OCI-LY7 (cell line): Measurements from ENCODE around the gene GADL1. TPM values are rescaled to one million over a fixed set of nuclear protein-coding genes. Genes with fewer than 3 reads are reported as not detected.

Source experiments
- BruUV-seq: library from RNA; stranded (reverse); fragments of 400-500 nt; replicated peaks from 2 replicates; lab custom pipeline; 2021; lab: Mats Ljungman, UMichigan
- CTCF ChIA-PET: fragments of 300-600 bp; sonication (Branson Sonifier 250); formaldehyde crosslinking; loops from one replicate; lab custom pipeline; 2022; ENCODE audit warnings: antibody characterized with exemption; ENCODE audit not compliant: unreplicated experiment; lab: Charles Lee
- POLR2A ChIA-PET: fragments of 300-600 bp; sonication (Branson Sonifier 250); formaldehyde crosslinking; loops from one replicate; lab custom pipeline; 2022; ENCODE audit warnings: antibody characterized with exemption; lab: Charles Lee
- DNase-seq: peaks from one replicate; pipeline ENCODE4 v3.0.0-alpha.2; 2015; ENCODE audit warnings: low spot score
- H2AFZ ChIP-seq: fragments of 200-600 bp; sonication (generic), shearing (Covaris generic); 2 replicates; pipeline ENCODE4 v1.6.1; 2014; ENCODE audit warnings: mild to moderate bottlenecking, antibody characterized with exemption, low read length, moderate library complexity
- H3K27ac ChIP-seq: fragments of 200-600 bp; sonication (generic); 2 replicates; pipeline ENCODE4 v1.5.1; 2014; ENCODE audit warnings: mixed run types, low read depth, mild to moderate bottlenecking, moderate library complexity, low read length, inconsistent platforms; ENCODE audit not compliant: poor library complexity, severe bottlenecking
- H3K36me3 ChIP-seq: fragments of 200-600 bp; sonication (generic); 2 replicates; pipeline ENCODE4 v1.6.1; 2014; ENCODE audit warnings: mild to moderate bottlenecking, antibody characterized with exemption, low read length, moderate library complexity, mixed read lengths; ENCODE audit not compliant: insufficient read depth
- H3K4me1 ChIP-seq: fragments of 200-600 bp; sonication (generic); 2 replicates; pipeline ENCODE4 v1.5.1; 2014; ENCODE audit warnings: mild to moderate bottlenecking, low read length; ENCODE audit not compliant: insufficient read depth, poor library complexity, severe bottlenecking
- H3K4me2 ChIP-seq: fragments of 200-600 bp; sonication (generic); 2 replicates; pipeline ENCODE4 v1.6.1; 2014; ENCODE audit warnings: mild to moderate bottlenecking, low read length
- H3K4me3 ChIP-seq: fragments of 200-600 bp; sonication (generic); 2 replicates; pipeline ENCODE4 v1.5.1; 2014; ENCODE audit warnings: mild to moderate bottlenecking, low read depth, low read length; ENCODE audit not compliant: poor library complexity, severe bottlenecking
- H3K79me2 ChIP-seq: fragments of 200-600 bp; sonication (generic); 2 replicates; pipeline ENCODE4 v1.6.1; 2016; ENCODE audit warnings: low read depth, mild to moderate bottlenecking, low read length, moderate library complexity, mixed read lengths; ENCODE audit not compliant: insufficient read depth
- H3K9me2 ChIP-seq: fragments of 200-600 bp; sonication (generic); 2 replicates; pipeline ENCODE4 v1.6.1; 2016; ENCODE audit warnings: mild to moderate bottlenecking, low read length, mixed read lengths; ENCODE audit not compliant: insufficient read depth
- H3K9me3 ChIP-seq: fragments of 200-600 bp; sonication (generic); 2 replicates; pipeline ENCODE4 v1.6.1; 2014; ENCODE audit warnings: mild to moderate bottlenecking, mixed run types, low read length, mixed read lengths
- H4K20me1 ChIP-seq: fragments of 200-600 bp; sonication (generic); 2 replicates; pipeline ENCODE4 v1.6.1; 2014; ENCODE audit warnings: mild to moderate bottlenecking, antibody characterized with exemption, low read length, moderate library complexity, mixed read lengths; ENCODE audit not compliant: insufficient read depth
- EZH2phosphoT487 ChIP-seq: fragments of 200-600 bp; sonication (generic); IDR thresholded peaks from 2 replicates; pipeline ENCODE4 v1.6.1; 2018; ENCODE audit warnings: low read depth, borderline replicate concordance, mild to moderate bottlenecking, mixed run types, antibody characterized with exemption, low read length, moderate library complexity, mixed read lengths
- intact Hi-C: fragments of 100-400 bp; cut with micrococcal nuclease; formaldehyde crosslinking; loops from one replicate; pipeline ENCODE4 v1.10.0; 2022; ENCODE audit not compliant: unreplicated experiment
- total RNA-seq, 2 experiments: library from RNA; depleted of rRNA in 1 of 2; stranded (reverse); fragments of >200 nt in 1 of 2; shearing (Covaris generic) in 1 of 2; gene quantifications; 2 replicates each; pipeline ENCODE4 v1.2.3, GENCODE V29; 2014 to 2022
- TF ChIP-seq, protein P1 (sequence below): fragments of 200-600 bp; sonication (generic); conservative IDR thresholded peaks from 2 replicates; pipeline ENCODE4 v1.5.1; 2014; ENCODE audit warnings: mild to moderate bottlenecking, antibody characterized with exemption, low read length, moderate library complexity, mixed read lengths

The GADL1 gene
- total RNA-seq, 2 experiments from 2014 or later: not detected

DNA sequence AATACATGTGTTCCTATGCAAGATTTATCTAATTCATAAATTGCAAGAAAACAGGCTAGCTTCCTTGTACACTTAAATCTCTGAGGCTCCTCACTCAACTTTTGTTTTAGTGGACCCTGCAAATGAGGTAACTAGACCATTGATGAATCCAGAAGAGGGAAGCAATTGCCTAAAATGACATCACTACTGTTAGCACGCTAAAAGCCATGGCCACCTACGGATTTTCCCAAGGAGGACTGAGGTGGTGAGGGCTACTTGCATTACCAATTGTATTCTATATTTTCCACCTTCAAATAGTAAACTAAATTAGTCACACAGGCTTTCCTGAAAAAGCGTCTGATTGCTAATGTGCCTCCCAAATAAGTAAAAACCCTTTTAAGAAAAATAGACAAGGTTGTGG lies 140.7 kb downstream of the GADL1 start:
- no peaks in the 10 kb centered on the region for H3K9me2 ChIP-seq
- H3K27ac ChIP-seq: no peak overlapping the region
- H3K9me3 ChIP-seq: no peaks in the 10 kb centered on the region
- no peaks in the 10 kb centered on the region for H3K79me2 ChIP-seq
- ChIA-PET POLR2A (interaction anchor here (0.7 to 0.8 kb wide), 2 partner anchors 48 to 61 kb away, joined by 3 read pairs; no protein-coding TSS in a partner anchor), CTCF (no interaction called here)
- no peak for DNase-seq
- no peaks in the 10 kb centered on the region for H4K20me1 ChIP-seq
- no peaks in the 10 kb centered on the region for H3K4me1 ChIP-seq
- intact Hi-C loops: loop anchor here (5.0 to 10.0 kb wide), 2 partner anchors 641 to 709 kb away; no protein-coding TSS in a partner anchor
- H3K36me3 ChIP-seq: no peaks in the 10 kb centered on the region
- no peak overlapping the region for H3K4me3 ChIP-seq
- TF ChIP-seq, protein P1, sequence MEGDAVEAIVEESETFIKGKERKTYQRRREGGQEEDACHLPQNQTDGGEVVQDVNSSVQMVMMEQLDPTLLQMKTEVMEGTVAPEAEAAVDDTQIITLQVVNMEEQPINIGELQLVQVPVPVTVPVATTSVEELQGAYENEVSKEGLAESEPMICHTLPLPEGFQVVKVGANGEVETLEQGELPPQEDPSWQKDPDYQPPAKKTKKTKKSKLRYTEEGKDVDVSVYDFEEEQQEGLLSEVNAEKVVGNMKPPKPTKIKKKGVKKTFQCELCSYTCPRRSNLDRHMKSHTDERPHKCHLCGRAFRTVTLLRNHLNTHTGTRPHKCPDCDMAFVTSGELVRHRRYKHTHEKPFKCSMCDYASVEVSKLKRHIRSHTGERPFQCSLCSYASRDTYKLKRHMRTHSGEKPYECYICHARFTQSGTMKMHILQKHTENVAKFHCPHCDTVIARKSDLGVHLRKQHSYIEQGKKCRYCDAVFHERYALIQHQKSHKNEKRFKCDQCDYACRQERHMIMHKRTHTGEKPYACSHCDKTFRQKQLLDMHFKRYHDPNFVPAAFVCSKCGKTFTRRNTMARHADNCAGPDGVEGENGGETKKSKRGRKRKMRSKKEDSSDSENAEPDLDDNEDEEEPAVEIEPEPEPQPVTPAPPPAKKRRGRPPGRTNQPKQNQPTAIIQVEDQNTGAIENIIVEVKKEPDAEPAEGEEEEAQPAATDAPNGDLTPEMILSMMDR: no peak
- no peak for TF ChIP-seq EZH2phosphoT487
- no peak overlapping the region for H3K4me2 ChIP-seq
- no peak overlapping the region for H2AFZ ChIP-seq
- no TSS peak for BruUV-seq

DNA sequence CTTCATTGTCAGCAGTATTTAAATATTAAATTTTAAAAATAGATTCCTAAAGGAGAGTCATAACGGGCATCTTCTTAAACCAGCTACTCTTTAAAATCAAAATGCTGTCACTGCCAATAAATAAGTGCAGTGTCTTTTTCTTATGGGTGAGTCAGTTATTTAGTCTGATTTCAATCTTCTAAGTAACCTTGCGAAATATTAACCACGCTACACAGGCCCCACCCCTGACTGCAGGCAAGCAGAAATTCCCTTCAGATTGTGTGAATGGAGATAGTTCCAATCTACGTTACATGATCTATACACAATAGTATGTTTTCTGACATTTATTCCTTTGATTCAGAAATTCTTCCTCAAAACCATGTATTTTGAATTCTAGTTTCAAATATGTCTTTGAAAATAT lies 141.5 kb downstream of the GADL1 start:
- H4K20me1 ChIP-seq: no peaks in the 10 kb centered on the region
- no peaks in the 10 kb centered on the region for H3K4me1 ChIP-seq
- H3K36me3 ChIP-seq: no peaks in the 10 kb centered on the region
- CTCF ChIA-PET: no interaction called here
- POLR2A ChIA-PET: no interaction called here
- H3K79me2 ChIP-seq: no peaks in the 10 kb centered on the region
- no peaks in the 10 kb centered on the region for H3K9me3 ChIP-seq
- TF ChIP-seq, protein P1: no peak
- TF ChIP-seq EZH2phosphoT487: no peak
- H3K4me3 ChIP-seq: no peak overlapping the region
- H3K4me2 ChIP-seq: no peak overlapping the region
- no peaks in the 10 kb centered on the region for H3K9me2 ChIP-seq
- no TSS peak for BruUV-seq
- H2AFZ ChIP-seq: no peak overlapping the region
- intact Hi-C loops: loop anchor here (5.0 to 10.0 kb wide), 2 partner anchors 641 to 708 kb away; no protein-coding TSS in a partner anchor
- no peak for DNase-seq
- no peak overlapping the region for H3K27ac ChIP-seq

DNA sequence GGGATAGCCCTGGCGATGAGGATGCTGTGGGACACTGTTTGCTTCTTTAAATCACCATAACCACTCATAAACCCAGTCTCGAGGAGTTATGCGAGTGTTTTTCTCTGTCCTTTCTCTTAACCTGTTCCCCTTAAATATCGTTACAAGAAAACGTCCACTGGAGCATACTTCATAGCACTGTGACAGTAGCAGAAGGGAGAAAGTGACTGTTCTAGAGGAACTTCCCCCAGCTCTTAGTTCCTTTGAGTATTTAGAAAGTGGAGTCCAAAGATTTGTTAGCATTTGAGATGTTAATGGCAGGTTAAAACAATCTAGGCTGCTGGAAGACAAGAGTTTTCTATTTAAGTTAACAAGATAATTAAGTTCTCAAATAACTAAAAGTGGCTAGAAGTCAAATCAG lies 142.0 kb downstream of the GADL1 start:
- DNase-seq: no peak
- Histone ChIP-seq H3K4me2 (no peak overlapping the region), H4K20me1 (no peaks in the 10 kb centered on the region), H3K4me1 (no peaks in the 10 kb centered on the region), H2AFZ (no peak overlapping the region), H3K9me2 (no peaks in the 10 kb centered on the region), H3K4me3 (no peak overlapping the region), H3K27ac (no peak overlapping the region), H3K79me2 (no peaks in the 10 kb centered on the region), H3K9me3 (no peaks in the 10 kb centered on the region), H3K36me3 (no peaks in the 10 kb centered on the region)
- no peak for TF ChIP-seq EZH2phosphoT487
- TF ChIP-seq, protein P1: no peak
- intact Hi-C loops: loop anchor here (5.0 to 10.0 kb wide), 2 partner anchors 640 to 708 kb away; no protein-coding TSS in a partner anchor
- ChIA-PET CTCF (no interaction called here), POLR2A (no interaction called here)
- no TSS peak for BruUV-seq
